Keratinocyte (primary cell): ENCODE data around the gene DENND1A.

Source experiments
- CTCF ChIP-seq, 3 experiments: IDR thresholded peaks in 1 of 3; conservative IDR thresholded peaks in 1 of 3; optimal IDR thresholded peaks in 1 of 3; 2 replicates in 2 of 3; 3 replicates in 1 of 3; pipeline versions ENCODE3 to v1.5.1; 2011; ENCODE audit warnings: low read length in 3 of 3, mild to moderate bottlenecking in 3 of 3, moderate library complexity in 2 of 3, control low read depth in 1 of 3, inconsistent platforms in 1 of 3; ENCODE audit not compliant: insufficient read depth in 2 of 3; ENCODE audit errors: extremely low read depth in 1 of 3
- EZH2 ChIP-seq: IDR thresholded peaks from one replicate; pipeline ENCODE4 v1.6.1; 2012; ENCODE audit warnings: inconsistent platforms, mild to moderate bottlenecking, low read length, moderate library complexity

- TF ChIP-seq CTCF (optimal IDR thresholded peaks at IDR 0.05 in 1 of 3, IDR thresholded peaks at IDR 0.05 in 1 of 3, conservative IDR thresholded peaks at IDR 0.05 in 1 of 3; ENCODE audit: extremely low read depth in 1 of 3, insufficient read depth in 2 of 3, low read length in 3 of 3) (no peak), EZH2 (no peak)
Observed at GRCh38 chr9:123656565-123656964, 273.4 kb downstream of the DENND1A start.
